HG03558 (cell line): ENCODE results near the gene RXRA.
"Not testable (repeated sequence)": the region's sequence is repeated elsewhere in the genome, so short reads cannot be mapped to it uniquely, and the experiment has no call there.

Source experiments
- ATAC-seq: cut with Tn5 transposase; IDR thresholded peaks from one replicate; pipeline ENCODE4 v1.9.1; 2021; ENCODE audit warnings: moderate number of reproducible peaks; ENCODE audit not compliant: unreplicated experiment; ENCODE audit errors: extremely low read depth

RXRA gene

DNA sequence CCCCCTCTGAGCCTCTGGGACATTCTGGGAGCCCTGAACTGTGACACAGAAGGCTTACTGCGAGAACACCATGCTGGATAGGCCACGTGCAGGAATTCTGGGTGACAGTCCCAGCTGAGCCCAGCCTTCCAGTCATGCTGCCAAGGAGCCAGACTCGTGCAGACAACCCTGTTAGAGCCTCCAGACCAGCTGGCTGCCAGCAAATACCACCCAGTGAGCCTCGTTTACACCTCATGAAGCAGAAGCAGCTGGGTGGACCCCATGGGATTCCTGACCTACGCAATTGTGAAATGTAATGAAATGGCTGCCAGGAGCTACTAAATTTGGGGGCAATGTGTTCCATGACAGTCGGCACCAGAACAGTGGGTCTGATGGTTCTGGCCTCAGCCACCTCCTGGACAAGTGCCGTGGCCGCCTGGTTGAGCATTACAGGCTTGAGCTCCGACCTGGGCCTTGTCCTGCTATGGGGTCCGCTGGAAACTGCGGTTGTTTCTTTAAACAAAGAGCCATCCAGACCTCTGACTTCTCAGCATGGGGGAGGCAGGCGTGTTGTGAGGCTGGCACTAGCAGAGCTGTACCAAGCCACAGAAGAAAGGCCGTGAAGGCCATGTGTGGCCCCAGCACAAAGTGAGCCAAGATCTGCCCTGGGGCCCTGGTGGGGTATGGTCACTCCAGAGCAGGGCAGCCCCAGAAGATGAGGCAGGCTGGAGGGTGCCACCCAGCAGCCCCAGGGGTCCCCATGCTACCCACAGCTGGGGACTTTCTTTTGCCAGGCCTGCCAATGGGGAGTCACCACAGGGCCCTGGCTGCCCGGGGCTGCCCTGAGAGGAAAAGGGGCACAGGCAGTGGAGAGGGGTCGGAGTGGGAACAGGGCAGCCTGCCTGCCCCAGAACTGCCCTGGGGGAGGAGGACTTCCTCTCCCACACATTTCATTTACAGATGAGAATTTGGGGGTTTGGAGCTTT is 19.3 kb upstream of the RXRA start:
- no peak for ATAC-seq

DNA sequence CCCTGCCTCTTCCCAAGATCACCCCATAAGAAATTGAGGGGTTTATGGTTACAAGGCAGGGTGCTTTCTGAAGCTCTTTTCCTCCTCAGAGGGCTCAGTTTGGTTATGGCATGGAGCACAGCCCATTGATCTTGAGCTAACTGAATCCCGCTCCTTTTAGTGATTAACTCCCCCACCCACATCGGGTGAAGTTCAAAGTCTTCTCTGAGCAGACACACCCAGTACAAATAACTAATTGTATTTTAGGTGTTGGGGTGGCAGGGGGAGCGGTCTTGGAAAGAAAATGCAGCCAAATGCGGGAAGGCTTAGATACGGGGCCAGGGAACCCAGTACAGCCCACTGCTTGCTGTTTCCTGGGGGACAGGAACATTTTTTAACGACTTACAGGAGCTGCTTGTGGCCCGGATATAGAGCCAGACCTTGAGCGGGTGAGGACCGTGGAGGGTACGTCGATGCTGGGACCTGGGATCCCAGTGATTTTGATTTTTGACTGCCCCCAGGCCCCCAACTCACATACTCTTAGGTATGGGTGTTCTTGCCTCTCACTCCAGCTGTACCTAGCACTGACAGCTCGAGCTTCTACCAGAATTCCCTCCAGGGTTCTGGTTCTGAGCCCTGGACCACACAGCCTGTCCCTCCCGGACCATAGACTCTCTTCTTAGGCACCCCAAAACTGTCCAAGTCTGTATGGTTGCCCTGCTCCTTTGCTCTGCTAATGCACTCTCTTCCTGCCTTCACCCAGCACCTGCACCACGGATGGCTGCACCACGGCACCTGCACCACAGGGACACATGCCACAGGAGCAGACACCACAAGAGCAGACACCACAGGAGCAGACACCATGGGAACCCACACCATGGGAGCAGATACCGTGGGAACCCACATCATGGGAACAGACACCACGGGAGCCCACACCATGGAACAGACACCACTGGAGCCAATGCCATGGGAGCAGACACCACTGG is 18.3 kb upstream of the RXRA start:
- no peak for ATAC-seq

DNA sequence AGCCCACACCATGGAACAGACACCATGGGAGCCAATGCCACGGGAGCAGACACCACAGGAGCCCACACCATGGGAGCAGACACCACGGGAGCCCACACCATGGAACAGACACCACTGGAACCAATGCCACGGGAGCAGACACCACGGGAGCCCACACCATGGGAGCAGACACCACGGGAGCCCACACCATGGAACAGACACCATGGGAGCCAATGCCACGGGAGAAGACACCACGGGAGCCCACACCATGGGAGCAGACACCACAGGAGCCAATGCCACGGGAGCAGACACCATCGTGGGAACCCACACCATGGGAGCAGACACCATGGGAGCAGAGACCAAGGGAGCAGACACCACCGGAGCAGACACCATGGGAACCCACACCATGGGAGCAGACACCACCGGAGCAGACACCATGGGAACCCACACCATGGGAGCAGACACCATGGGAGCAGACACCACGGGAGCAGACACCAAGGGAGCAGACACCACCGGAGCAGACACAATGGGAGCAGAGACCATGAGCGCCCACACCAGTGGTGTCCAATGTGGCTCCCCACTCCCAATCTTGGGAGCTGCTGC is 17.5 kb upstream of the RXRA start:
- ATAC-seq: not testable (repeated sequence)

- no peak for ATAC-seq
These were observed 12.8 kb upstream of the RXRA start for GRCh38 chr9:134313470-134313869.

DNA sequence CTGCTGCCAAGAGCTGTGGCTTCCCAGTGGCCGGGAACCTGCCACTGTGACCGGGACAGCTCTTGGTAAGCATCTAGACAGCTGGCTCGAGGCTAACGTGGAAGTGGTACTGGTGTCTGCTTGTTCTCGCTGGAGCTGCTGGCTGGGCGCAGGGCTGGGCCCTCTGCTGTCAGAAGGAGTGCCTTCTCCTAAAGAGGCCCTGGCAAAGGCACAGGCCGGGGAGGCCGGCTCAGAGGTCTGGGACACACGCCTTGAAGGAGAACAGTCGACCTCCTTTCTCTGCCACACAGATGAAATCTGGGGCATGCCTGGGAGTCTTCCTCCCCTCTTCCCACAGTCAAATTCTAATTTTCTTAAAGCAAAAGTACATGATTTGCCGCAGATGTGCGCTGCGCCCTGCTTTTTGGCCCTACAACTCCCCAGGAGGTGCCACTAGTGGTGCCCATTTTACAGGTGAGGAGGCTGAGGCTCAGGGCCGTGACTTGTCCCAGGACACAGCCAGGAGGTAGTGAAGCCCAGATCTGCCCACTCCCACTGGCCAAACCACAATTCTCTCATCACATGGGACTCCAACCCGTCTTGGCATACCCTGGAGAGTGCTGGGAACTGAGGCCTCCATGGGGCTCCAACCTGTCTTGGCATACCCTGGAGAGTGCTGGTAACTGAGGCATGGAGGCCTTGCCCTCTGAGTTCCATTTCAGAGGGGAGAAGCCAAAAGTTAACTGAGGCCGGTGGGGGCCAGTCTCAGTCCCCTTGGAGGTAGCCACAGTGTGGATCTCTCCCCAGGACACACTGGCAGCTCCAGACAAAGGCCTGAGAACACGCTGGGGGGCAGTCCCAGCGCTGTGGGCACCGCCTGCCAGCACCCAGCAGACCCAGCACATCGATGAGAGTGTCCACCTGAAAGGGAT is 12.0 kb upstream of the RXRA start:
- no peak for ATAC-seq

DNA sequence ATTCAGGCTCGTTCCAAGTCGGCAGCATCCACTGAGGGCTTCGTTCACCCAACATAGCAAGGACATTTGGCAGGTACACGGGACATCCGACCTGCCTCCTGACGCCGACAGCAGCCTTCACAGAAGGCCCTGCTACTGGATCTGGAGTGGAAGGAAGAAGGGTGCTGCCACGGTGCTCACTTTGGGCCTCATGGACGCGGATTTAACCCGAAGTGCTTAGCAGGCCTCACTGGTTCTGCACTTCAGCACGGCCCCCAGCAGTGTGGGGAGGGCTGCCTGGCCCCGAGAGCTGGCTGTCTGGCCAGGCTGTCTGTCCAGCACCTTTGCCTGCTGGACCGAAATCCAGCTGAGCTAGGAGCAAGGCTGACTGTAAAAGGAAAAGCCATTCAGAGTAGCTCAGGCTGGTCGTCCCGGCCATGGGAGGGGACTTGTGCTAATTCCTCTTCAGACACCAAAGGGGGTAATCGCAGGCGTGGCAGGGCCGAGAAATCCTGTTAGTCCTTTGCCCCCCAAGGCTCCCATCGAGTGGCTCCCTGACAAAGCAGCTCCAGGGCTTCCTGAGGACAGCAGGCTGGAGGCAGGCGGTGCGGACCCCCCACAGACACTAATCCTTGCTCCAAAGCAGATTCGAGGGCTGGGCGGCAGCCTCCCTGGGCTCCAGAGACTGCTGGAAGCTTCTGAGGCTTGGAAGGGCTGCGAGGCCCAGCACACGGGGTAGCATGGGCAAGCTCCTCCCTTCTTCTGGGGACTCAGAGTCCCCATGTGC is 11.1 kb upstream of the RXRA start:
- ATAC-seq: no peak

DNA sequence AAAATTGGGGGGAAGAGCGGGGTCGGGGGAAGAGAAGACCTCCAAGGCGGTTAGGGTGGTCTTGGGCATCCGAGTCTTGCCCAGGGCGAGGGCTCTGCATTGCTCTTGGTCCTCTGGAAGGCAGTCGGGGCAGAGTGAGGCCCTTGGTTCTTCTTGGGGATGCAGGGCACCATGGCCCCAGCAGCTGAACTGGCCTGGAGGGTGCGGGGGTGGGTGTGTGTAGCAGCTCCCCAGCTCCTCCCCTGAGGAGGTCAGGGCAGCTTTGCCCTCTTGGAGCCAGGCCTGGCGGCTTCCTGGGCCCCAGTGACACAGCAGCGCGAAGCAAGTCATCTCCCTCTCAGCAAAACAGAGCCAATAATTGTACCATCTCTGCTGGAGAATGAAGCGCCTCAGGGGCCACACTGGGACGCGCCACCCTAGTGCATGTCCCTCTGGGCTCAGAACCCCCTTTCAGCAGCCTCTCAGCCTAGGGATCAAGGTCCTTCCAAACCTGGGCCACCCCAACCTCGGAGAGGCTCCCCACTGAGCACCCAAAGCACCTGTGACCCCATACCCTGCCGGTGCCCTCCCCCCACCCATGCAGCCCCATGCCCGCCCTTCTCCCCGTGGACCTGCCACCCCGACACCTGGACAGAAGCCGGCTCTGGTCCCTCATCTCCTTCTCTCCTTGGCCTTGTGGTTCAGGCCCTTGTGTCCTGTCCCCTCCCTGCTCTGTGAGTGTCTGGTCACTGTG is 10.4 kb upstream of the RXRA start:
- ATAC-seq: no peak

DNA sequence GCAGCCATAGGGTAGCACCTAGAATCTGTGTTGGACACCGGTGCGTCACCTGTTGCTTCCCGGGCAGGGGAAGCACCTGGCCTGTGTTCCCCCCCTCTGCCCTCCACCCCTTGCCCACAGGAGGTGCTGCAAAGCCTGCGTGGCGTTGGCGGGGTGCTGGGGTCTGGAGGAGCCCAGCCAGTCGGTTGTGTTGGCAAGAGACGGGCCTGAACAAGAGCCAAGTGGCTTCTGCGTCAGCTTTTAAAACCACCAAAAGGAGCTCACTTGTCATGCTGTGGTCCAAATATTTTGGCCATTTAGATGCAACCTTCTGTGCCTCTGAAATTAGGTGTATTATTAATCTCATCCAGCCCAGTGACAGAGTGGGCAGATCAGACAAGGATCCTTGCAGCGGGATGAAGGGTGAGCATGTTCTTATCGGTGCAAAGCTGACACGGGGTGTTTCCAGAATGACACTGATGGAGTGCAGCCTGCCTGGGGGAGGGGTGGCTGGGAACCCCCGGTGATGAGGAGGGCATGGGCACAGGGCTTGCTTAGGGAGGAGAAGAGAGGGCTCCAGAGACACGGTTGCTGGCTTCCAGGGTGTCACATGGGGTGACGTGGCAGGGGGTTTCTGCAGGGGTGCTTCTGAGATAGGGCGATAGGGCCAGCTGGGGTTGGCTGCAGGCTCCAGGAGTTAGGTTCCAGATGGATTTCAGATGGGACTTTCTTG is 9.7 kb upstream of the RXRA start:
- no peak for ATAC-seq

DNA sequence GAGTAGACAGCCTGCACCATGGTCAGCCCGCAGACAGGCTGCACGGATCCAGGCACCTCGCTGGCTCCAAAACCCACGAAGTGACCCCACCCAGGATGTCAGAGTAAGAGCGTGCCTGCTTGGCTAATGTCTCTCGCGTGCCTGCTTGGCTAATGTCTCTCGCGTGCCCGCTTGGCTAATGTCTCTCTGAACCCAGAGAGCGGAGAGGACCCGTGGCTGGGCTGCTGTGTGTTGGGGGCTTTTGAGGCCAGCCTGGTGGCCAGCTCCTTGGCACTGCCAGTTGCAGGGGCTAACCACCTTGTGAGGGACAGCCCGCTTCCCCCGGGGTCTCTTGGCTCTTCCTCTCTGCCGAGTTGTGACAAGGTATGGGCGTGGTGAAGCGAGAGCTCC is 8.9 kb upstream of the RXRA start:
- ATAC-seq: no peak

DNA sequence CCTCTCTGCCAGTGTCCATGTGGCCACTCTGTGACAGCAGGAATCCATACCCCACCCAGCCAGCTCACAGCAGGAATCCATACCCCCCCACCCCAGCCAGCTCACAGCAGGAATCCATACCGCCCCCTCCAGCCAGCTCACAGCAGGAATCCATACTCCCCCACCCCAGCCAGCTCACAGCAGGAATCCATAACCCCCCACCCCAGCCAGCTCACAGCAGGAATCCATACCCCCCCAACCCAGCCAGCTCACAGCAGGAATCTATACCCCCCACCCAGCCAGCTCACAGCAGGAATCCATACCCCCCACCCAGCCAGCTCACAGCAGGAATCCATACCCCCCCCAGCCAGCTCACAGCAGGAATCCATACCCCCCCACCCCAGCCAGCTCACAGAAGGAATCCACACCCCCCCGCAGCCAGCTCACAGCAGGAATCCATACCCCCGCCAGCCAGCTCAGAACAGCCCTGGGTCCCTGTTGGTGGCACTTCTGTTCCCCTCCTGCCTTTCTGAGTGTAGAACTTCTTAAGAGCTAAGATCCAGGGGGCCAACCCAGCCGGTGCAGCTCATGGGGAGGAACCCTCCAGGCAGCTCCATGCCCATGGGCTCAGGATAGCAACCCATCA is 8.4 kb upstream of the RXRA start:
- ATAC-seq: no peak

DNA sequence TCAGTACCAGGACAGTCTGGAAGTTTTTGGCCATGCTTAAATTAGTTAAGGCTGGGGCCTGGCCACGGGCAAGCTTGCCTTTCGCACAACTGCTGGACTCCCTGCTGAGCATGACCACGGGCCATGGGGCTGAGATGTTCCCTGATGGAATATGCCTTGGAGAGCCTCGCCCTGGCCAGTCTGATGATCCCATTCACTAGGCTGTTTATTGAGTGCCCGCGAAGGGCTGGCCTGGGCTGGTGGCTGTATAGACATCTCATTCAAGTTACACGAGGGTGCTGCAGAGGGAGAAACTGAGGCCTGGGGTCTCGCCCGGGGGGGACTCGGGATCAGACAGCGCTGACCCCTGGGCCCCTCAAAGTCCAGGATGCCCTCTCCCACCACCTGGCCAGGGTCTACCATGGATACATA is 7.8 kb upstream of the RXRA start:
- no peak for ATAC-seq

- no peak for ATAC-seq
These were observed 7.3 kb upstream of the RXRA start for GRCh38 chr9:134318941-134319305.

DNA sequence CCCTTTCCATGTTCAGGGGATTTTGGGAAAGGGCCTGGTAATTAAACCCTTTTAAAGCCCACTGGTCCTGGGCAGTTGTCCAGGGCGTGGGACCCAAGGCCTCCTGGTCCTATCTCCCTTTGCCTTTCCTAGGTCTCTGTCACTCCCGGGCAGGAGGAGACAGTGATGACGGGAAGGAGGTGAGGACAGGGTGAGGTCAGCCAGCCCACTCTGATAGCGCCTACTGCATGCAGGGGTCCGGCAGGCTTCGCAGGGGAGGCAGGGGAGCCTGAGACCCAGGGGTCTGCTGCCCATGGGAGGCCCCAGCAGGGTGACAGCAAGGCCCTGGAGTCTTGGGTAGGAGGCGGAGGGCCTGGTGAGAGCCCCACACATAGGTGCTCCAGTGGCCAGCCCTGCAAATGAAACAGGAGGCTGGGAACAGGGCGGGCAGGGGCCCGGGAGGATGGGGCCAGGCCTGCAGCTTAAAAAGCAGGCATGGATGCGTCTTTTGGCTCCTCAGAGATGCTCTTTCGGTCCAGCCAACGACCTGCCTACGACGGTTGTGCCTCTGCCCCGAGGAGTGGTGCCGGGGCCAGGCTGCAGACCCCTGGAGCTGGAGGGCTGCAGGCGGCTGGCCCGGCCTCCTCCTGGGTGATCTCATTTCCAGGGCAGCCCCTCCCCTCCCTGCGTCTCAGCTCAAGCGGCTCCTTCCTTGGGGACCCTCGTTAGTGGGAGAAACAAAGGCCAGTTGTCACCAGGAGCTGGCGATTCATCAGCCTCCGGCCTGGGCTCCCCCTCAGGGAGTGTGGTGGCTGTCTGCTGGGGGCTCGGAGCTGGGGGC is 6.7 kb upstream of the RXRA start:
- ATAC-seq: no peak

- no peak for ATAC-seq
These were observed 6.0 kb upstream of the RXRA start for GRCh38 chr9:134320126-134320867.

DNA sequence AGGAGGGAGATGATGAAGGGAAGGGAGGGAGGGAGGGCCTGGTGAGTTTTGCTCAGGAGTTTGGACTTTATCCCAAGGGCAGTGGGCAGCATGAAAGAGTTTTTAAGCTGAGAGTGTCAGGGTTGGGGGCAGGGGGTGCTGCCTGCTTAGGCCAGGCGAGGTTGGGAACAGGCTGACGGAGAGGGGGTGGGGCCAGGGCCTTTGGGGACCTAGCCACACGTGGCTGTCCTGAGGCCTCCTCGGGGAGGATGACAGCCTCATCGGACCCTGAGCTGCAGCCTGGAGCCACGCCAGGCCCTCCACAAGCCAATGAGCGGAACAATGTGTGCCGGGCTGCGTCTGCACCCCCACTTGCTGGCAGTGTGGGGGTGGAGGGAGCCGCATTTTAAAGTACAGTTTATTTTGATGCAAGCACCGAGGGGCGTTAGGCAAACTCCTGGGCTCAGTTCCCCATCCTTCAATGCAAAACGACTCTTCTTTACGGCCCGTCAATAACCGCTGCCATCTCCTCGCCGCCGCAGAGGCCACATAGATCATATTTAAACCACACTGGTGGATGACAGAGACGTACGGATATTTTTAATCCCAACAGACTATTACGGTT is 5.3 kb upstream of the RXRA start:
- ATAC-seq: no peak
